IMR-90 (cell line): ENCODE measurements around the gene CYP19A1. TPM values are rescaled to one million over a fixed set of nuclear protein-coding genes. Genes with fewer than 3 reads are reported as not detected.

Source experiments
- ATAC-seq: fragments of 200-7000 bp; cut with Tn5 transposase; 2 replicates; pipeline ENCODE4 v1.9.1; 2020; ENCODE audit warnings: low read depth, mild to moderate bottlenecking, moderate library complexity
- BruUV-seq: library from RNA; stranded (reverse); fragments of 400-500 nt; replicated peaks from 2 replicates; lab custom pipeline; 2021; lab: Mats Ljungman, UMichigan
- CTCF ChIA-PET: fragments of 300-600 bp; formaldehyde crosslinking; extraction: SDS; loops from one replicate; lab custom pipeline; 2021; ENCODE audit warnings: antibody characterized with exemption; lab: Yijun Ruan, JAX
- POLR2A ChIA-PET: fragments of 300-600 bp; sonication (Branson Sonifier 250); formaldehyde crosslinking; loops from one replicate; lab custom pipeline; 2022; ENCODE audit warnings: antibody characterized with exemption; ENCODE audit not compliant: unreplicated experiment; lab: Charles Lee
- DNase-seq: peaks from one replicate; pipeline ENCODE4 v3.0.0; 2013
- H2AFZ ChIP-seq: replicated peaks from 2 replicates; pipeline ENCODE3; 2013; ENCODE audit warnings: low read length, mild to moderate bottlenecking; ENCODE audit not compliant: poor library complexity
- H2AK5ac ChIP-seq: 2 replicates; pipeline ENCODE4 v1.6.1; 2013; ENCODE audit warnings: low read depth, low read length, inconsistent platforms
- H2AK9ac ChIP-seq: replicated peaks from 2 replicates; pipeline ENCODE3; 2013; ENCODE audit warnings: mild to moderate bottlenecking, low read depth, low read length, moderate library complexity; ENCODE audit not compliant: poor library complexity
- H2BK120ac ChIP-seq: 2 replicates; pipeline ENCODE4 v1.6.1; 2013; ENCODE audit warnings: low read depth, low read length, inconsistent platforms
- H2BK15ac ChIP-seq: 3 replicates; pipeline ENCODE4 v1.6.1; 2013; ENCODE audit warnings: low read depth, low read length, inconsistent platforms
- H2BK20ac ChIP-seq: 2 replicates; pipeline ENCODE4 v1.6.1; 2013; ENCODE audit warnings: low read depth, mild to moderate bottlenecking, inconsistent platforms, low read length, moderate library complexity
- H2BK5ac ChIP-seq: 2 replicates; pipeline ENCODE4 v1.6.1; 2013; ENCODE audit warnings: mild to moderate bottlenecking, low read depth, low read length, inconsistent platforms; ENCODE audit not compliant: poor library complexity, severe bottlenecking
- H3K14ac ChIP-seq: replicated peaks from 2 replicates; pipeline ENCODE4 v1.6.1; 2013; ENCODE audit warnings: low read depth, low read length, inconsistent platforms
- H3K18ac ChIP-seq: 2 replicates; pipeline ENCODE4 v1.6.1; 2013; ENCODE audit warnings: low read depth, low read length, control low read depth
- H3K23ac ChIP-seq: 2 replicates; pipeline ENCODE4 v1.6.1; 2013; ENCODE audit warnings: low read depth, low read length, inconsistent platforms
- H3K27ac ChIP-seq: 2 replicates; pipeline ENCODE4 v1.5.1; 2013; ENCODE audit warnings: mild to moderate bottlenecking, control low read depth, low read length; ENCODE audit not compliant: insufficient read depth
- H3K27me3 ChIP-seq: 2 replicates; pipeline ENCODE4 v1.6.1; 2013; ENCODE audit warnings: low read length; ENCODE audit not compliant: control insufficient read depth, insufficient read depth
- H3K36me3 ChIP-seq: 2 replicates; pipeline ENCODE4 v1.6.1; 2013; ENCODE audit warnings: low read length, mixed read lengths; ENCODE audit not compliant: control insufficient read depth, insufficient read depth
- H3K4ac ChIP-seq: 2 replicates; pipeline ENCODE4 v1.6.1; 2013; ENCODE audit warnings: low read depth, low read length, inconsistent platforms
- H3K4me1 ChIP-seq: 2 replicates; pipeline ENCODE4 v1.6.1; 2013; ENCODE audit warnings: low read length, mixed read lengths; ENCODE audit not compliant: control insufficient read depth, insufficient read depth
- H3K4me2 ChIP-seq: 2 replicates; pipeline ENCODE4 v1.6.1; 2013; ENCODE audit warnings: low read depth, mild to moderate bottlenecking, control low read depth, low read length, moderate library complexity
- H3K4me3 ChIP-seq: 2 replicates; pipeline ENCODE4 v1.5.1; 2013; ENCODE audit warnings: low read depth, mild to moderate bottlenecking, control low read depth, low read length, moderate library complexity; ENCODE audit not compliant: insufficient read depth
- H3K56ac ChIP-seq: 2 replicates; pipeline ENCODE4 v1.6.1; 2013; ENCODE audit warnings: low read length, inconsistent platforms; ENCODE audit not compliant: insufficient read depth; ENCODE audit errors: extremely low read depth
- H3K79me1 ChIP-seq, 2 experiments: 2 replicates each; pipeline ENCODE4 v1.6.1; 2013; ENCODE audit warnings: low read length in 2 of 2, inconsistent platforms in 1 of 2, low read depth in 1 of 2
- H3K9ac ChIP-seq: 2 replicates; pipeline ENCODE4 v1.6.1; 2013; ENCODE audit warnings: low read depth, low read length, control low read depth
- H3K9me1 ChIP-seq: 2 replicates; pipeline ENCODE4 v1.6.1; 2013; ENCODE audit warnings: low read length, inconsistent platforms; ENCODE audit not compliant: insufficient read depth
- H3K9me3 ChIP-seq: 2 replicates; pipeline ENCODE4 v1.6.1; 2013; ENCODE audit warnings: low read length; ENCODE audit not compliant: control insufficient read depth, insufficient read depth
- H4K20me1 ChIP-seq: 2 replicates; pipeline ENCODE4 v1.6.1; 2013; ENCODE audit warnings: low read length, inconsistent platforms; ENCODE audit not compliant: insufficient read depth
- H4K5ac ChIP-seq: 2 replicates; pipeline ENCODE4 v1.6.1; 2013; ENCODE audit warnings: mild to moderate bottlenecking, low read depth, low read length, control low read depth
- H4K8ac ChIP-seq, 2 experiments: 2 replicates each; pipeline ENCODE4 v1.6.1; 2013; ENCODE audit warnings: low read depth in 2 of 2, low read length in 2 of 2, control low read depth in 1 of 2, inconsistent platforms in 1 of 2
- H4K91ac ChIP-seq: 2 replicates; pipeline ENCODE4 v1.6.1; 2013; ENCODE audit warnings: low read depth, low read length, inconsistent platforms; ENCODE audit not compliant: insufficient read depth
- BHLHE40 ChIP-seq: fragments of 150-350 bp; IDR thresholded peaks from 2 replicates; pipeline ENCODE4 v1.6.1; 2016; ENCODE audit warnings: mild to moderate bottlenecking, low read depth, low read length
- CEBPB ChIP-seq: IDR thresholded peaks from 2 replicates; pipeline ENCODE4 v1.6.1; 2012; ENCODE audit warnings: low read depth, low read length, improper control_type of control experiment
- CHD1 ChIP-seq: IDR thresholded peaks from 2 replicates; pipeline ENCODE4 v1.6.1; 2012; ENCODE audit warnings: low read depth, low read length, improper control_type of control experiment
- CTCF ChIP-seq: conservative IDR thresholded peaks from 2 replicates; pipeline ENCODE4 v1.5.1; 2012; ENCODE audit warnings: mild to moderate bottlenecking, low read depth, low read length, improper control_type of control experiment
- ELK1 ChIP-seq: fragments of 150-350 bp; IDR thresholded peaks from 2 replicates; pipeline ENCODE4 v1.6.1; 2016; ENCODE audit warnings: low read depth, mild to moderate bottlenecking, low read length, moderate library complexity, borderline replicate concordance
- FOS ChIP-seq: fragments of 150-350 bp; IDR thresholded peaks from 2 replicates; pipeline ENCODE4 v1.6.1; 2016; ENCODE audit warnings: low read depth, low read length
- MAFK ChIP-seq: IDR thresholded peaks from 2 replicates; pipeline ENCODE4 v1.6.1; 2012; ENCODE audit warnings: low read depth, low read length, improper control_type of control experiment
- MAZ ChIP-seq: IDR thresholded peaks from 2 replicates; pipeline ENCODE4 v1.6.1; 2012; ENCODE audit warnings: low read depth, mild to moderate bottlenecking, low read length, improper control_type of control experiment, moderate library complexity, borderline replicate concordance
- MXI1 ChIP-seq: IDR thresholded peaks from 2 replicates; pipeline ENCODE4 v1.6.1; 2012; ENCODE audit warnings: low read depth, mild to moderate bottlenecking, low read length, moderate library complexity, borderline replicate concordance
- NFE2L2 ChIP-seq: fragments of 150-350 bp; IDR thresholded peaks from 2 replicates; pipeline ENCODE4 v1.6.1; 2016; ENCODE audit warnings: low read depth, mild to moderate bottlenecking, low read length
- RAD21 ChIP-seq: IDR thresholded peaks from 2 replicates; pipeline ENCODE4 v1.6.1; 2012; ENCODE audit warnings: low read length, improper control_type of control experiment
- RFX5 ChIP-seq: IDR thresholded peaks from 2 replicates; pipeline ENCODE4 v1.8.0; 2012; ENCODE audit warnings: low read depth, mild to moderate bottlenecking, low read length, moderate library complexity
- SMC3 ChIP-seq: fragments of 150-350 bp; IDR thresholded peaks from 2 replicates; pipeline ENCODE4 v1.6.1; 2016; ENCODE audit warnings: low read depth, mild to moderate bottlenecking, antibody characterized with exemption, low read length, moderate library complexity
- USF2 ChIP-seq: fragments of 150-350 bp; IDR thresholded peaks from 2 replicates; pipeline ENCODE4 v1.6.1; 2017; ENCODE audit warnings: mild to moderate bottlenecking, antibody characterized with exemption, low read length, low read depth
- WGBS, 2 experiments: methylation state at CpG; one replicate each; pipeline versions ENCODE4 v1.1.5 to v1.1.7; 2013; ENCODE audit warnings: missing lambda C conversion rate in 2 of 2; ENCODE audit not compliant: insufficient read length in 1 of 2; ENCODE audit errors: extremely low coverage in 2 of 2; 5-methylcytosine and 5-hydroxymethylcytosine counted together
- dilution Hi-C: fragments of 300-500 bp; cut with HindIII; formaldehyde crosslinking; loops from one replicate; pipeline ENCODE4 v1.14.3; 2018; ENCODE audit warnings: low sequenced_read_pairs; ENCODE audit not compliant: unreplicated experiment
- in situ Hi-C: fragments of 300-500 bp; cut with MboI; formaldehyde crosslinking; loops from 3 replicates; pipeline ENCODE4 v1.14.3; 2019; ENCODE audit warnings: low sequenced_read_pairs, inconsistent platforms, mixed read lengths
- intact Hi-C: fragments of 100-400 bp; cut with micrococcal nuclease; formaldehyde crosslinking; loops from 2 replicates; pipeline ENCODE4 v1.10.0; 2022
- polyA plus RNA-seq, 3 experiments: library from polyadenylated mRNA; depleted of rRNA; stranded (reverse); fragments of >200 nt; gene quantifications; 2 replicates each; pipeline ENCODE4 v1.2.3, GENCODE V29; 2012; ENCODE audit warnings: low replicate concordance in 1 of 3
- total RNA-seq: library from RNA; depleted of rRNA; stranded (reverse); fragments of >200 nt; gene quantifications from 2 replicates; pipeline ENCODE4 v1.2.3, GENCODE V29; 2012

The CYP19A1 gene
- total and polyA plus RNA-seq, 2 of the 4 experiments (the other 2 are of a cell fraction): not detected

- CTCF ChIA-PET: interaction anchor here (0.9 to 3.0 kb wide), 5 partner anchors 23 to 204 kb away, joined by 3 to 46 read pairs (median 4); no protein-coding TSS in a partner anchor
- H3K23ac ChIP-seq: no peak overlapping the region
- ATAC-seq: no peak
- H3K9ac ChIP-seq: no peak overlapping the region
- H3K4me1 ChIP-seq: no peaks in the 10 kb centered on the region
- H3K36me3 ChIP-seq: no peaks in the 10 kb centered on the region
- WGBS, 2 experiments: no CpG with 5 or more reads among the region's 2 CpGs
- H2BK15ac ChIP-seq: no peak overlapping the region
- in situ Hi-C loops: no loop called here
- BruUV-seq: no TSS peak
- H3K14ac ChIP-seq: no peak overlapping the region
- no peak overlapping the region for H3K4ac ChIP-seq
- no peaks in the 10 kb centered on the region for H4K20me1 ChIP-seq
- peaks cover 4% of the 10 kb centered on the region; the same call in 1 of the 2 replicates for H3K9me1 ChIP-seq
- no peak overlapping the region for H2AK9ac ChIP-seq
- no peak overlapping the region for H2BK5ac ChIP-seq
- no peak overlapping the region for H4K8ac ChIP-seq
- no peak overlapping the region for H3K4me2 ChIP-seq
- dilution Hi-C loops: no loop called here
- H3K18ac ChIP-seq: no peak overlapping the region
- H3K4me3 ChIP-seq: no peak overlapping the region
- H2BK120ac ChIP-seq: no peak overlapping the region
- no peak overlapping the region for H3K27ac ChIP-seq
- no peaks in the 10 kb centered on the region for H3K9me3 ChIP-seq
- intact Hi-C loops: loop anchor here (10.0 kb wide), 1 partner anchor 519 kb away; no protein-coding TSS in a partner anchor
- H2AFZ ChIP-seq: no peak overlapping the region
- TF ChIP-seq NFE2L2: no peak
- no peak for TF ChIP-seq USF2
- no peak for TF ChIP-seq RFX5
- TF ChIP-seq ELK1: no peak
- no peak for TF ChIP-seq RAD21
- no peak for TF ChIP-seq SMC3
- TF ChIP-seq MAZ: no peak
- no peak for TF ChIP-seq CTCF
- TF ChIP-seq FOS: no peak
- TF ChIP-seq CHD1: no peak
- TF ChIP-seq MXI1: no peak
- TF ChIP-seq CEBPB: no peak
- TF ChIP-seq BHLHE40: no peak
- TF ChIP-seq MAFK: no peak
- H2AK5ac ChIP-seq: no peak overlapping the region
- H4K91ac ChIP-seq: no peak overlapping the region
- peaks cover 32% of the 10 kb centered on the region for H3K27me3 ChIP-seq
- no peaks in the 10 kb centered on the region for H3K79me1 ChIP-seq
- POLR2A ChIA-PET: no interaction called here
- no peak overlapping the region for H4K5ac ChIP-seq
- no peak for DNase-seq
- no peak overlapping the region for H3K56ac ChIP-seq
- H2BK20ac ChIP-seq: no peak overlapping the region
These were observed 144.4 kb downstream of the CYP19A1 start for GRCh38 chr15:51193979-51194378.
